Measurements from ENCODE around the gene ATF7IP2. TPM values are rescaled to one million over a fixed set of nuclear protein-coding genes. Genes with fewer than 3 reads are reported as not detected.
A peak's percentile ranks its signal among the peaks of the same experiment; 100 is the strongest.

The ATF7IP2 gene
- total and polyA plus RNA-seq, 2 of the 13 experiments (the other 11 are each of a cell fraction or from before 2014, with no cell fraction given), result 117 to 217 TPM

DNA sequence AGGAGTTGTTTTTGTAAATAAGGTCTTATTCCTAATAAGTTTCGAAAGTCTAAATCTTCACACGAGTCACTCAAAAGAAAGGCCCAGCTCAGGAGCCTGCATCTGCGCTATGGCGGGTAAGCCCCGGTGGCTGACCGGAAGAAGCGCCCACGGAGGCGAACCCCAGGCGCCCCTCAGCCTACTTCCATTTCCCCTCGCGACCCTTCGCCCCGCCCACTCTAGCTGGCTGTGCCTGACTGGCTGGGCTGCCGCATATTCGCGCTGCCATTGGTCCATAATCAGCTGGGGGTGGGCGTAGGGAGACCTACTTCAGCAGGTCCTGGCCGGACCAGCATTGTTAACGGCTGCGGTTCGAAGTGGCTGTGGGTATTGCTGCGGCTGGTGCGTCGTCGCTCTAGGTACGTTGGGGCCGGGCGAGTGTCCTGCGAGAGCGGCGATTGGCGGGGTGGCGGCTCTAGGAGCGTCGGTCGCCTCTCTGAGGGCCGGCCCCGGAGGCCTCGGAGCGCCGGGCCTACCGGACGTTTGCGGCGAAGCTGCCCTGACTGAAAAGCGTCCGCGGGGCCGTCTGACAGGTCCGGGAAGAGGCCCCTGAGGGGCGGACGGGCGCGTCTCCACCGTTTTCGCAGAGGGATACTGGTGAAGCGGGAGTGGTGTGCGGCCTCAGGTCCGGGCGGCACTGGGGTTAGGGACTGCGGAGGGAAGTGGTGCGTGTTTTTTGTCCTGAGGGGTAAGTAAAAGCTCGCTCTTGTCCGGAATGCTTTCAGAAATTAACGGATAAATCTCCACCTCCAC is at the start of gene ATF7IP2 (continued):
- TF ChIP-seq, protein P1, sequence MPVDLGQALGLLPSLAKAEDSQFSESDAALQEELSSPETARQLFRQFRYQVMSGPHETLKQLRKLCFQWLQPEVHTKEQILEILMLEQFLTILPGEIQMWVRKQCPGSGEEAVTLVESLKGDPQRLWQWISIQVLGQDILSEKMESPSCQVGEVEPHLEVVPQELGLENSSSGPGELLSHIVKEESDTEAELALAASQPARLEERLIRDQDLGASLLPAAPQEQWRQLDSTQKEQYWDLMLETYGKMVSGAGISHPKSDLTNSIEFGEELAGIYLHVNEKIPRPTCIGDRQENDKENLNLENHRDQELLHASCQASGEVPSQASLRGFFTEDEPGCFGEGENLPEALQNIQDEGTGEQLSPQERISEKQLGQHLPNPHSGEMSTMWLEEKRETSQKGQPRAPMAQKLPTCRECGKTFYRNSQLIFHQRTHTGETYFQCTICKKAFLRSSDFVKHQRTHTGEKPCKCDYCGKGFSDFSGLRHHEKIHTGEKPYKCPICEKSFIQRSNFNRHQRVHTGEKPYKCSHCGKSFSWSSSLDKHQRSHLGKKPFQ (CRISPR knock-in tag; IDR thresholded peaks at IDR 0.05; ENCODE audit: insufficient replicate concordance), result peak; percentile 91
- TF ChIP-seq ZNF121 (CRISPR knock-in tag; IDR thresholded peaks at IDR 0.05) (peak; percentile 89), HOXD1 (CRISPR knock-in tag; IDR thresholded peaks at IDR 0.05) (peak; percentile 96), DNMT3B (CRISPR knock-in tag; conservative IDR thresholded peaks at IDR 0.05) (peak; percentile 84; the same call in 1 of the 2 replicates), MATR3 (CRISPR knock-in tag; IDR thresholded peaks at IDR 0.05) (no peak), CREM (IDR thresholded peaks at IDR 0.05) (peak; percentile 72), CREM (CRISPR knock-in tag; IDR thresholded peaks at IDR 0.05) (peak; percentile 54), SMC3 (IDR thresholded peaks at IDR 0.05; ENCODE audit: low read length) (no peak), MED1 (CRISPR knock-in tag; IDR thresholded peaks at IDR 0.05) (peak; percentile 92), KMT2A (CRISPR knock-in tag; IDR thresholded peaks at IDR 0.05) (peak; percentile 100), ZNF138 (CRISPR knock-in tag; IDR thresholded peaks at IDR 0.05; ENCODE audit: low read depth) (peak; percentile 99), HDAC6 (IDR thresholded peaks at IDR 0.05; ENCODE audit: low read depth, low read length) (no peak; the same call in 1 of the 2 replicates), SNAPC2 (CRISPR knock-in tag; IDR thresholded peaks at IDR 0.05) (peak; percentile 98), RAD21 (CRISPR knock-in tag; IDR thresholded peaks at IDR 0.05) (peak; percentile 82), NAIF1 (CRISPR knock-in tag; IDR thresholded peaks at IDR 0.05; ENCODE audit: borderline replicate concordance) (peak; percentile 88; the same call in 1 of the 2 replicates)
- TF ChIP-seq, protein P2, sequence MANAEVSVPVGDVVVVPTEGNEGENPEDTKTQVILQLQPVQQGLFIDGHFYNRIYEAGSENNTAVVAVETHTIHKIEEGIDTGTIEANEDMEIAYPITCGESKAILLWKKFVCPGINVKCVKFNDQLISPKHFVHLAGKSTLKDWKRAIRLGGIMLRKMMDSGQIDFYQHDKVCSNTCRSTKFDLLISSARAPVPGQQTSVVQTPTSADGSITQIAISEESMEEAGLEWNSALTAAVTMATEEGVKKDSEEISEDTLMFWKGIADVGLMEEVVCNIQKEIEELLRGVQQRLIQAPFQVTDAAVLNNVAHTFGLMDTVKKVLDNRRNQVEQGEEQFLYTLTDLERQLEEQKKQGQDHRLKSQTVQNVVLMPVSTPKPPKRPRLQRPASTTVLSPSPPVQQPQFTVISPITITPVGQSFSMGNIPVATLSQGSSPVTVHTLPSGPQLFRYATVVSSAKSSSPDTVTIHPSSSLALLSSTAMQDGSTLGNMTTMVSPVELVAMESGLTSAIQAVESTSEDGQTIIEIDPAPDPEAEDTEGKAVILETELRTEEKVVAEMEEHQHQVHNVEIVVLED (CRISPR knock-in tag; IDR thresholded peaks at IDR 0.05; ENCODE audit: borderline replicate concordance), result peak; percentile 84; the same call in 1 of the 2 replicates
- TF ChIP-seq, protein P3, sequence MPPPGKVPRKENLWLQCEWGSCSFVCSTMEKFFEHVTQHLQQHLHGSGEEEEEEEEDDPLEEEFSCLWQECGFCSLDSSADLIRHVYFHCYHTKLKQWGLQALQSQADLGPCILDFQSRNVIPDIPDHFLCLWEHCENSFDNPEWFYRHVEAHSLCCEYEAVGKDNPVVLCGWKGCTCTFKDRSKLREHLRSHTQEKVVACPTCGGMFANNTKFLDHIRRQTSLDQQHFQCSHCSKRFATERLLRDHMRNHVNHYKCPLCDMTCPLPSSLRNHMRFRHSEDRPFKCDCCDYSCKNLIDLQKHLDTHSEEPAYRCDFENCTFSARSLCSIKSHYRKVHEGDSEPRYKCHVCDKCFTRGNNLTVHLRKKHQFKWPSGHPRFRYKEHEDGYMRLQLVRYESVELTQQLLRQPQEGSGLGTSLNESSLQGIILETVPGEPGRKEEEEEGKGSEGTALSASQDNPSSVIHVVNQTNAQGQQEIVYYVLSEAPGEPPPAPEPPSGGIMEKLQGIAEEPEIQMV (CRISPR knock-in tag; IDR thresholded peaks at IDR 0.05; ENCODE audit: low read depth), result peak; percentile 97
- TF ChIP-seq, protein P4, sequence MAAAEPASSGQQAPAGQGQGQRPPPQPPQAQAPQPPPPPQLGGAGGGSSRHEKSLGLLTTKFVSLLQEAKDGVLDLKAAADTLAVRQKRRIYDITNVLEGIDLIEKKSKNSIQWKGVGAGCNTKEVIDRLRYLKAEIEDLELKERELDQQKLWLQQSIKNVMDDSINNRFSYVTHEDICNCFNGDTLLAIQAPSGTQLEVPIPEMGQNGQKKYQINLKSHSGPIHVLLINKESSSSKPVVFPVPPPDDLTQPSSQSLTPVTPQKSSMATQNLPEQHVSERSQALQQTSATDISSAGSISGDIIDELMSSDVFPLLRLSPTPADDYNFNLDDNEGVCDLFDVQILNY (CRISPR knock-in tag; conservative IDR thresholded peaks at IDR 0.05), result peak; percentile 72; the same call in 1 of the 2 replicates
- TF ChIP-seq, protein P5, sequence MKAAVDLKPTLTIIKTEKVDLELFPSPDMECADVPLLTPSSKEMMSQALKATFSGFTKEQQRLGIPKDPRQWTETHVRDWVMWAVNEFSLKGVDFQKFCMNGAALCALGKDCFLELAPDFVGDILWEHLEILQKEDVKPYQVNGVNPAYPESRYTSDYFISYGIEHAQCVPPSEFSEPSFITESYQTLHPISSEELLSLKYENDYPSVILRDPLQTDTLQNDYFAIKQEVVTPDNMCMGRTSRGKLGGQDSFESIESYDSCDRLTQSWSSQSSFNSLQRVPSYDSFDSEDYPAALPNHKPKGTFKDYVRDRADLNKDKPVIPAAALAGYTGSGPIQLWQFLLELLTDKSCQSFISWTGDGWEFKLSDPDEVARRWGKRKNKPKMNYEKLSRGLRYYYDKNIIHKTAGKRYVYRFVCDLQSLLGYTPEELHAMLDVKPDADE (CRISPR knock-in tag; IDR thresholded peaks at IDR 0.05), result 0 out of 2 replicates have a peak, but pooled peaks have one; percentile 12
- TF ChIP-seq, protein P6, sequence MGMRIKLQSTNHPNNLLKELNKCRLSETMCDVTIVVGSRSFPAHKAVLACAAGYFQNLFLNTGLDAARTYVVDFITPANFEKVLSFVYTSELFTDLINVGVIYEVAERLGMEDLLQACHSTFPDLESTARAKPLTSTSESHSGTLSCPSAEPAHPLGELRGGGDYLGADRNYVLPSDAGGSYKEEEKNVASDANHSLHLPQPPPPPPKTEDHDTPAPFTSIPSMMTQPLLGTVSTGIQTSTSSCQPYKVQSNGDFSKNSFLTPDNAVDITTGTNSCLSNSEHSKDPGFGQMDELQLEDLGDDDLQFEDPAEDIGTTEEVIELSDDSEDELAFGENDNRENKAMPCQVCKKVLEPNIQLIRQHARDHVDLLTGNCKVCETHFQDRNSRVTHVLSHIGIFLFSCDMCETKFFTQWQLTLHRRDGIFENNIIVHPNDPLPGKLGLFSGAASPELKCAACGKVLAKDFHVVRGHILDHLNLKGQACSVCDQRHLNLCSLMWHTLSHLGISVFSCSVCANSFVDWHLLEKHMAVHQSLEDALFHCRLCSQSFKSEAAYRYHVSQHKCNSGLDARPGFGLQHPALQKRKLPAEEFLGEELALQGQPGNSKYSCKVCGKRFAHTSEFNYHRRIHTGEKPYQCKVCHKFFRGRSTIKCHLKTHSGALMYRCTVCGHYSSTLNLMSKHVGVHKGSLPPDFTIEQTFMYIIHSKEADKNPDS (CRISPR knock-in tag; IDR thresholded peaks at IDR 0.05), result peak; percentile 93; the same call in 1 of the 2 replicates
